ENCODE measurements around the gene KRT15.

The KRT15 gene

DNA sequence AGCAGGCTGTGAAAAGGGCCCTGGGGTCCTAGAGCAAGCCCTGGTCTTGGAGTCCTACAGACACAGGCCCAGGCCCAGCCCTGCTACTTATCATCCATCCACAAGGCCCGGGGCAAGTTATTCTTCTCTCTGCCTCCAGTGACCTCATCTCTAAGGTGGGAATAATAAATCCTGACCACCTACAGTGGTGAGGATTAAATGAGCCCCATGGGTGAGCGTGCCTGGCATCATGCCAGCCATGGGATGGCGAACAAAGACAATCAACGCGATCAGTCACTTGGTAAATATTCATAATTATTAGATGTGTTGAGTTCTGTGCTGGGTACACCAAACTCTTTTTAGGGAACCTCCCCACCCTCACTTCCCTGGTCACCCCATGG is 5.5 kb downstream of the KRT15 start:
- Histone ChIP-seq H3K4me1 (peaks cover 8% of the 10 kb centered on the region), H3K9me3 (no peaks in the 10 kb centered on the region), H3K36me3 (no peaks in the 10 kb centered on the region), H3K4me3 (ENCODE audit: low read depth, low read length) (no peak overlapping the region), H3K27me3 (no peaks in the 10 kb centered on the region)
- TF ChIP-seq, protein P1, sequence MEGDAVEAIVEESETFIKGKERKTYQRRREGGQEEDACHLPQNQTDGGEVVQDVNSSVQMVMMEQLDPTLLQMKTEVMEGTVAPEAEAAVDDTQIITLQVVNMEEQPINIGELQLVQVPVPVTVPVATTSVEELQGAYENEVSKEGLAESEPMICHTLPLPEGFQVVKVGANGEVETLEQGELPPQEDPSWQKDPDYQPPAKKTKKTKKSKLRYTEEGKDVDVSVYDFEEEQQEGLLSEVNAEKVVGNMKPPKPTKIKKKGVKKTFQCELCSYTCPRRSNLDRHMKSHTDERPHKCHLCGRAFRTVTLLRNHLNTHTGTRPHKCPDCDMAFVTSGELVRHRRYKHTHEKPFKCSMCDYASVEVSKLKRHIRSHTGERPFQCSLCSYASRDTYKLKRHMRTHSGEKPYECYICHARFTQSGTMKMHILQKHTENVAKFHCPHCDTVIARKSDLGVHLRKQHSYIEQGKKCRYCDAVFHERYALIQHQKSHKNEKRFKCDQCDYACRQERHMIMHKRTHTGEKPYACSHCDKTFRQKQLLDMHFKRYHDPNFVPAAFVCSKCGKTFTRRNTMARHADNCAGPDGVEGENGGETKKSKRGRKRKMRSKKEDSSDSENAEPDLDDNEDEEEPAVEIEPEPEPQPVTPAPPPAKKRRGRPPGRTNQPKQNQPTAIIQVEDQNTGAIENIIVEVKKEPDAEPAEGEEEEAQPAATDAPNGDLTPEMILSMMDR (IDR thresholded peaks at IDR 0.05; ENCODE audit: low read depth, low read length): no peak
- no peak for DNase-seq

DNA sequence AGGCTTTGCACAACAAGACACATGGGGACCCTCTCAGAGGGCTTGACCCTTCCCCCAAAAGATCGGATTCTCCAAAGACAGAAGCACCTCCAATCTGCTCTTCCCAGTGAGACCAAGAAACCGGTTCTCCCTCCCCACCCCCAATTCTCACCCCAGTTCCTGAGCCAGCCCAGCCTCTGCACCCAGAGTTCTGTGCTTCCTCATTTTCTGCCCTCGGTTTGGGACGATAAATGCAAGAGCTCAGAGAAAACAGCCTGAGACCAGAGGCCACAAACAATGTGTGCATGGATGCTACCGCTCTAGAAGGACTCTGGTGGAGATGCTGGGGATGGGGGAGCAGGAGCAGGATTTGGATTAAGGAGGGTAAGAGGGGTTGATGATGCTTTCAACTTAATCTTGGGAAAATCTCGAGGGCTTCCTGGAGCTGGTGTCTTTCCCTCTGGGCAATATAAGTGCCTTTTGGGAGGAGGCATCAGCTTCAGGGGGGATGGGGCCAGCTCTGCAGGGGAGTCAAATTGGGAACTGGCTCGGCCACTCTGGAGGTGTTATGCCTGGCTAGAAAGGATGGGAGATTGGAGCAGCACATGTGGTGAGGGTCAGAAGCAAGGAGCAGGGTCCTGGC is 6.0 kb downstream of the KRT15 start:
- Histone ChIP-seq H3K36me3 (no peaks in the 10 kb centered on the region), H3K9me3 (no peaks in the 10 kb centered on the region), H3K4me3 (ENCODE audit: low read depth, low read length) (no peak overlapping the region), H3K4me1 (peaks cover 8% of the 10 kb centered on the region), H3K27me3 (no peaks in the 10 kb centered on the region)
- TF ChIP-seq, protein P1 (IDR thresholded peaks at IDR 0.05; ENCODE audit: low read depth, low read length): no peak
- DNase-seq: no peak

DNA sequence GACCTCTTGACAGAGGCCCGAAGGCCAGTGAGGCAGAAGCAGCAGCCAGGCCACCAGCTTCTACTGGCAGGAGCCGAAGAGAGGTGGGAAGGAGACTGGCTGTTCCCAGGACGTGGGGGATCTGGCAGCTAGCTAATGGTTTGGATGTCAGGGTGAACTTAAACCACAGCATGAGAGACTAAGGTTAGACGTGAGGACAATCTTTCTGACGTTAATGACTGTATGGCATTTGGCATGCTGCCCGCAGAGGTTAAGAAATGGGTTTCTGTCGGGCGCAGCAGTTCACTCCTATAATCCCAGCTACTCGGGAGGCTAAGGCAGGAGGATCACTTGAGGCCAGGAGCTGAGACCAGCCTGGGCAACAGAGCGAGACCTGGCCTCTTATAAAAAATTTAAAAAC is 7.0 kb downstream of the KRT15 start:
- H3K4me3 ChIP-seq (ENCODE audit: low read depth, low read length): no peak overlapping the region
- DNase-seq: no peak
- H3K9me3 ChIP-seq: no peaks in the 10 kb centered on the region
- TF ChIP-seq, protein P1 (IDR thresholded peaks at IDR 0.05; ENCODE audit: low read depth, low read length): no peak
- H3K36me3 ChIP-seq: no peaks in the 10 kb centered on the region
- no peaks in the 10 kb centered on the region for H3K27me3 ChIP-seq
- H3K4me1 ChIP-seq: peaks cover 8% of the 10 kb centered on the region

DNA sequence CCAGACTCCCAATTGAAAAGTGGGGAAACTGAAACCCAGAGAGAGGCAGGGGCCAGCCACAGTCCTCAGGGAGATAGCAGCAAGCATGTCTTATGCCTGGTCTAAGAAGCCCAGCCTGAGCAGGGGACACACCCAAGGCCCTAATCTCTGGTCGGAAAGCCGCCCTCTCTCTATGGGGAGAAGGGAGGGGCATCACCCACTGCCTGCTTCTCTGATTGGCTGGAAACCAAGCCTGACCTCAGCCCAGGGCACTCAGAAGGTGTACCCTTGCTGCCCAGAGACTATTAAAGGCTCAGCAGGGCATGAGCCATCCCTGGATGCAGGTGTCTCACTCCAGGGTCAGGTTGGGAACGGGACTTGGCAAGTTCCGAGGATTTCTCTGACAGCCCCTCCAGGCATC is 7.6 kb downstream of the KRT15 start:
- TF ChIP-seq, protein P1 (IDR thresholded peaks at IDR 0.05; ENCODE audit: low read depth, low read length): no peak
- DNase-seq: no peak
- H3K9me3 ChIP-seq: no peaks in the 10 kb centered on the region
- H3K4me3 ChIP-seq (ENCODE audit: low read depth, low read length): no peak overlapping the region
- H3K4me1 ChIP-seq: peaks cover 8% of the 10 kb centered on the region
- H3K27me3 ChIP-seq: no peaks in the 10 kb centered on the region
- H3K36me3 ChIP-seq: no peaks in the 10 kb centered on the region

DNA sequence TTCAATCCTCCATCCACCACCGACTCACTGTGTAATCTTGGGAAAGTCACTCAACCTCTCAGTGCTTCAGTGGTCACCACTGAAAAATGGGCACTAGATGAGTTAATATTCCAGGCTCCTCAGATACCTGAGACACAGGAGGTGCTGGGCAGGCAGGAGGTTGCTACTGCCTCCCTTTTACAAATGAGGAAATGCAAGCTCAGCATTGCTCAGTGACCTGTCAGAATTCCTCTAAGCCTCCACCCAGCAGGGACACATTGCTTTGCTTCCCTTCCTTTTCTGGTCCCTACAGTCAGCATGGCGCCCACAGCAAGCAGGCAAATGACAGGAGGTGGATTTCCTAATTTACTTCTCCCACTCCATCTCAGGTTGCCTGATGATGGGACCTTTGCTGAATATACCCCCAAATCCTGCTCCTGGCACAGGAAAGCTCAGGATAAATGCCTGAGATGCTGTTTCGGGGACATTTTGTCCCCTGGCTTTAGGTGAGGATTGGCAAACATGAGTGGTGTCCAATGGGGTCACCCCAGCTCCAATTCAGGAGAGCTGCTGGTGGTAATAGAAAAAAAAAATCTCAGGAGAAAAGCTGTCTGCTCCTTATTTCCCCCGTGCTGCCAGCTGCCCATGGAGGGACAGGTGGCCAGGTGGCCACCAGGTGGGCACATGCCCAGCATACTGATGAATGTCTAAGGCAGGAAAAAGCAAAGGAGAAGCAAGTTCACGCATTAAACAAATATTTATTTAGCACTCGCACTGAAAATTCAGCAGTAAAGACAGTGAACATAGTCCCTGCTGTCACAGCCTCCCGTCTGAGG is 8.2 kb downstream of the KRT15 start:
- H3K4me1 ChIP-seq: peaks cover 8% of the 10 kb centered on the region
- no peaks in the 10 kb centered on the region for H3K27me3 ChIP-seq
- TF ChIP-seq, protein P1 (IDR thresholded peaks at IDR 0.05; ENCODE audit: low read depth, low read length): no peak
- no peaks in the 10 kb centered on the region for H3K9me3 ChIP-seq
- no peak for DNase-seq
- H3K4me3 ChIP-seq (ENCODE audit: low read depth, low read length): no peak overlapping the region
- H3K36me3 ChIP-seq: no peaks in the 10 kb centered on the region

DNA sequence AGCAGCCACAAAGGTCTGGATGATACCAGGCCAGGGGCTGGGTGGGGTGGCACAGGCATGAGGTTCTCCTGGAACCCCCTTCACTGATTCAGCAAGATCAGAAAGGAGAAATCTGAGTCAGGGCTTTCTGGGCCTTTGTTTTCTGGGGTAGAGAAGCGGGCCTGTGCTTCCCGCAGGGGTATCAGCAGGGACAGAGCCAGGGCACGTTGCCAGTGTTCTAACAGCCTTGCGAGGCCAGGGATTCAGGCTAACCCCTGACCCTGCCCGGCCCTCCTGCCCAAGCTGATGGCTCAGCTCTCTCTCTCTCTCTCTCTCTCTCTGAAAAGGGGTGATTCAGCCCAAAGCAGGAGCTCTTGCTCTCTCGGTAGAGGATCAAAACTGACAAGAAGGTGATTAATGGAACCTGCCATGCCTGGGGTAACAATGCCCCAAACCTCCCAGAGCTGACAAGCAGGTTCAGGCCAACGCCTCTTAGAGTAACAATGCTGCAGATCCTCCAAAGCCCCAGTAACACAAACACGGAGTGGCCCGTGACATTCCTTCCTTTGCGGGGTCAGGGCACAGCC is 11.3 kb downstream of the KRT15 start:
- H3K36me3 ChIP-seq: no peaks in the 10 kb centered on the region
- no peaks in the 10 kb centered on the region for H3K27me3 ChIP-seq
- H3K4me3 ChIP-seq (ENCODE audit: low read depth, low read length): no peak overlapping the region
- TF ChIP-seq, protein P1 (IDR thresholded peaks at IDR 0.05; ENCODE audit: low read depth, low read length): no peak
- no peak for DNase-seq
- no peaks in the 10 kb centered on the region; the same call in 1 of the 2 replicates for H3K4me1 ChIP-seq
- no peaks in the 10 kb centered on the region for H3K9me3 ChIP-seq

Measured in BE2C (cell line).